ENCODE data around the gene OR52E5.

DNA sequence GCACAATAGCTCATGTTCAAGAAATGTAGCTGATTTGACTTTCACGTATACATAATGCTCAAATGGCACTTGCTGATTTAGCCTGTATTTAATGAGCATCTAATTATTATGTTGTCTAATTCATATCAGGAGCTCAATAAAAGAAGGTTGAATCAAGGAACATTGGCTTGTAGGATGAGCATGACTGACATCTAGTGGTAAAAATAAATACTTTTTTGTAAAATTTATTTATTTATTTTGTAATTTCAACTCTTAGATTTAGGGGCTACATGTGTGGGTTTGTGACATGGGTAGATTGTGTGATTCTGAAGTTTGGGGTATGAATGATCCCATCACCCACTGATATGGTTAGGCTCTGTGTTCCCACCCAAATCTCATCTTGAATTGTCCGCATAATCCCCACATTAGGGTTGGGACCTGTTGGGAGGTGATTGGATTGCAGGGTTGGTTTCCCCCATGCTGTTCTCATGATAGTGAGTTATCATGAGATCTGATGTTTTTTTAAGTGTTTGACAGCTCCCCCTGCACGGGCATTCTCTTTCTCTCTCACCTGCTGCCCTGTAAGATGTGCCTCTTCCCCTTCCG, 1.7 kb upstream of the OR52E5 start:
- TF ChIP-seq ZNF768 (CRISPR knock-in tag; IDR thresholded peaks at IDR 0.05), result no peak
- TF ChIP-seq, protein P1, sequence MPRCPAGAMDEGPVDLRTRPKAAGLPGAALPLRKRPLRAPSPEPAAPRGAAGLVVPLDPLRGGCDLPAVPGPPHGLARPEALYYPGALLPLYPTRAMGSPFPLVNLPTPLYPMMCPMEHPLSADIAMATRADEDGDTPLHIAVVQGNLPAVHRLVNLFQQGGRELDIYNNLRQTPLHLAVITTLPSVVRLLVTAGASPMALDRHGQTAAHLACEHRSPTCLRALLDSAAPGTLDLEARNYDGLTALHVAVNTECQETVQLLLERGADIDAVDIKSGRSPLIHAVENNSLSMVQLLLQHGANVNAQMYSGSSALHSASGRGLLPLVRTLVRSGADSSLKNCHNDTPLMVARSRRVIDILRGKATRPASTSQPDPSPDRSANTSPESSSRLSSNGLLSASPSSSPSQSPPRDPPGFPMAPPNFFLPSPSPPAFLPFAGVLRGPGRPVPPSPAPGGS (CRISPR knock-in tag; IDR thresholded peaks at IDR 0.05), result no peak
- TF ChIP-seq ZNF354B (CRISPR knock-in tag; IDR thresholded peaks at IDR 0.05), result no peak
- TF ChIP-seq, protein P2, sequence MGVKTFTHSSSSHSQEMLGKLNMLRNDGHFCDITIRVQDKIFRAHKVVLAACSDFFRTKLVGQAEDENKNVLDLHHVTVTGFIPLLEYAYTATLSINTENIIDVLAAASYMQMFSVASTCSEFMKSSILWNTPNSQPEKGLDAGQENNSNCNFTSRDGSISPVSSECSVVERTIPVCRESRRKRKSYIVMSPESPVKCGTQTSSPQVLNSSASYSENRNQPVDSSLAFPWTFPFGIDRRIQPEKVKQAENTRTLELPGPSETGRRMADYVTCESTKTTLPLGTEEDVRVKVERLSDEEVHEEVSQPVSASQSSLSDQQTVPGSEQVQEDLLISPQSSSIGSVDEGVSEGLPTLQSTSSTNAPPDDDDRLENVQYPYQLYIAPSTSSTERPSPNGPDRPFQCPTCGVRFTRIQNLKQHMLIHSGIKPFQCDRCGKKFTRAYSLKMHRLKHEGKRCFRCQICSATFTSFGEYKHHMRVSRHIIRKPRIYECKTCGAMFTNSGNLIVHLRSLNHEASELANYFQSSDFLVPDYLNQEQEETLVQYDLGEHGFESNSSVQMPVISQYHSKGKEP (CRISPR knock-in tag; IDR thresholded peaks at IDR 0.05), result no peak
- TF ChIP-seq EZH2 (conservative IDR thresholded peaks at IDR 0.05; ENCODE audit: low read depth, low read length), result no peak

Measured in HepG2 (cell line).